Measurements from ENCODE around the gene MDK. TPM values are rescaled to one million over a fixed set of nuclear protein-coding genes. Genes with fewer than 3 reads are reported as not detected.

MDK gene
- total and polyA plus RNA-seq, 2 experiments from 2014 or later, result 388 to 477 TPM

GRCh38 chr11:46350695-46351094 is 30.8 kb upstream of the MDK start:
- Mint-ChIP-seq H3K36me3 (ENCODE audit: low read depth) (peaks cover 3% of the 10 kb centered on the region; the same call in 2 of the 3 replicates), H3K9me3 (no peaks in the 10 kb centered on the region; the same call in 2 of the 3 replicates), H3K27me3 (ENCODE audit: insufficient read depth, low read depth, poor library complexity) (peaks cover 13% of the 10 kb centered on the region), H3K4me3 (no peak overlapping the region; the same call in 2 of the 3 replicates), H3K4me1 (peaks cover 71% of the 10 kb centered on the region), H3K27ac (no peak overlapping the region)
- no peak overlapping the region for H3K27ac ChIP-seq (ENCODE audit: low read depth)
- H3K4me1 ChIP-seq (ENCODE audit: insufficient read depth), result peaks cover 59% of the 10 kb centered on the region
- DNase-seq (ENCODE audit: low spot score) (no peak), ATAC-seq (no peak)
- H3K36me3 ChIP-seq (ENCODE audit: insufficient read depth), result no peaks in the 10 kb centered on the region
- no peak overlapping the region for H3K4me2 ChIP-seq
- H3K4me3 ChIP-seq, result no peak overlapping the region
- no peak for TF ChIP-seq ETS1 (IDR thresholded peaks at IDR 0.05)
- TF ChIP-seq NANOG (IDR thresholded peaks at IDR 0.05; ENCODE audit: borderline replicate concordance), result no peak
- TF ChIP-seq POLR2AphosphoS5 (IDR thresholded peaks at IDR 0.05; ENCODE audit: low read depth), result no peak
- TF ChIP-seq STAT1 (IDR thresholded peaks at IDR 0.05; ENCODE audit: unreplicated experiment), result no peak
- TF ChIP-seq ZNF331 (CRISPR knock-in tag; IDR thresholded peaks at IDR 0.05; ENCODE audit: low read depth), result no peak
- TF ChIP-seq JUNB (IDR thresholded peaks at IDR 0.05; ENCODE audit: unreplicated experiment), result no peak
- TF ChIP-seq ZNF462 (CRISPR knock-in tag; IDR thresholded peaks at IDR 0.05), result no peak
- no peak for TF ChIP-seq CREB1 (CRISPR knock-in tag; IDR thresholded peaks at IDR 0.05; ENCODE audit: low read depth)
- no peak for TF ChIP-seq EZH2 (IDR thresholded peaks at IDR 0.05; ENCODE audit: low read depth, unreplicated experiment)
- TF ChIP-seq CTCF (conservative IDR thresholded peaks at IDR 0.05; ENCODE audit: low read depth in 2 of 2), result no peak
- TF ChIP-seq EZH2phosphoT487 (IDR thresholded peaks at IDR 0.05; ENCODE audit: unreplicated experiment), result no peak
- no peak for TF ChIP-seq ZNF114 (CRISPR knock-in tag; IDR thresholded peaks at IDR 0.05)
- TF ChIP-seq REST (IDR thresholded peaks at IDR 0.05; ENCODE audit: unreplicated experiment), result no peak
- peaks cover 9% of the 10 kb centered on the region; the same call in 1 of the 2 replicates for H3F3A ChIP-seq (replicated peaks; ENCODE audit: low read depth)
- H3K9me2 ChIP-seq (ENCODE audit: insufficient read depth), result no peaks in the 10 kb centered on the region
- H4K20me1 ChIP-seq (replicated peaks; ENCODE audit: insufficient read depth), result peaks cover 31% of the 10 kb centered on the region
- peaks cover 71% of the 10 kb centered on the region for H3K79me2 ChIP-seq (replicated peaks; ENCODE audit: insufficient read depth)
- peaks cover 7% of the 10 kb centered on the region; the same call in 1 of the 2 replicates for H3K27me3 ChIP-seq (ENCODE audit: insufficient read depth)
- H2AFZ ChIP-seq, result no peak overlapping the region

Measured in GM23338 (cell line).